ENCODE measurements around the gene PCBP4. TPM values are rescaled to one million over a fixed set of nuclear protein-coding genes. Genes with fewer than 3 reads are reported as not detected.
A peak's percentile ranks its signal among the peaks of the same experiment; 100 is the strongest.

PCBP4 gene
- total RNA-seq, 1 experiment from 2014 or later: 17.9 TPM

GRCh38 chr3:51970606-51971300 is 3.5 kb upstream of the PCBP4 start:
- Histone ChIP-seq H3K9me2 (ENCODE audit: insufficient read depth) (no peaks in the 10 kb centered on the region), H3K4me3 (no peak overlapping the region), H3K79me2 (ENCODE audit: low read depth) (peaks cover 14% of the 10 kb centered on the region; the same call in 1 of the 2 replicates), H3F3A (ENCODE audit: insufficient read depth, low read depth) (peaks cover 37% of the 10 kb centered on the region), H2AFZ (no peak overlapping the region), H3K9me3 (ENCODE audit: insufficient read depth, low read depth) (no peaks in the 10 kb centered on the region), H3K27me3 (ENCODE audit: insufficient read depth, low read depth) (no peaks in the 10 kb centered on the region), H3K36me3 (ENCODE audit: low read depth) (no peaks in the 10 kb centered on the region), H3K27ac (no peak overlapping the region), H4K20me1 (ENCODE audit: insufficient read depth) (no peaks in the 10 kb centered on the region), H3K4me2 (no peak overlapping the region), H3K4me1 (replicated peaks; ENCODE audit: insufficient read depth) (peaks cover 12% of the 10 kb centered on the region)
- ChIA-PET CTCF (no interaction called here), POLR2A (ENCODE audit: unreplicated experiment) (no interaction called here)
- no TSS peak for BruUV-seq (replicated peaks)
- intact Hi-C loops (cut with micrococcal nuclease; ENCODE audit: unreplicated experiment): no loop called here
- TF ChIP-seq CTCF (conservative IDR thresholded peaks at IDR 0.05): no peak
- no peak for DNase-seq

GRCh38 chr3:51969841-51970240 is 2.6 kb upstream of the PCBP4 start:
- TF ChIP-seq CTCF (conservative IDR thresholded peaks at IDR 0.05): no peak
- no peak for TF ChIP-seq EZH2 (IDR thresholded peaks at IDR 0.05; ENCODE audit: low read depth)
- Histone ChIP-seq H3F3A (ENCODE audit: insufficient read depth, low read depth) (peaks cover 30% of the 10 kb centered on the region), H2AFZ (no peak overlapping the region), H4K20me1 (ENCODE audit: insufficient read depth) (no peaks in the 10 kb centered on the region), H3K9me3 (ENCODE audit: insufficient read depth, low read depth) (no peaks in the 10 kb centered on the region), H3K4me2 (no peak overlapping the region), H3K79me2 (ENCODE audit: low read depth) (peaks cover 14% of the 10 kb centered on the region; the same call in 1 of the 2 replicates), H3K4me3 (no peak overlapping the region), H3K9me2 (ENCODE audit: insufficient read depth) (no peaks in the 10 kb centered on the region), H3K27me3 (ENCODE audit: insufficient read depth, low read depth) (no peaks in the 10 kb centered on the region), H3K36me3 (ENCODE audit: low read depth) (no peaks in the 10 kb centered on the region), H3K4me1 (replicated peaks; ENCODE audit: insufficient read depth) (peaks cover 12% of the 10 kb centered on the region), H3K27ac (no peak overlapping the region)
- BruUV-seq (replicated peaks): no TSS peak
- intact Hi-C loops (cut with micrococcal nuclease; ENCODE audit: unreplicated experiment): no loop called here
- ChIA-PET CTCF (no interaction called here), POLR2A (ENCODE audit: unreplicated experiment) (no interaction called here)
- no peak for DNase-seq

GRCh38 chr3:51968883-51969678 is 1.8 kb upstream of the PCBP4 start:
- TF ChIP-seq EZH2 (IDR thresholded peaks at IDR 0.05; ENCODE audit: low read depth): no peak
- Histone ChIP-seq H3K4me1 (replicated peaks; ENCODE audit: insufficient read depth) (peaks cover 6% of the 10 kb centered on the region), H3K27ac (no peak overlapping the region), H3K79me2 (ENCODE audit: low read depth) (peaks cover 14% of the 10 kb centered on the region; the same call in 1 of the 2 replicates), H3K36me3 (ENCODE audit: low read depth) (no peaks in the 10 kb centered on the region), H3K9me2 (ENCODE audit: insufficient read depth) (no peaks in the 10 kb centered on the region), H3K27me3 (ENCODE audit: insufficient read depth, low read depth) (no peaks in the 10 kb centered on the region), H3K9me3 (ENCODE audit: insufficient read depth, low read depth) (no peaks in the 10 kb centered on the region), H3K4me3 (no peak overlapping the region), H2AFZ (no peak overlapping the region), H3F3A (ENCODE audit: insufficient read depth, low read depth) (peaks cover 28% of the 10 kb centered on the region), H3K4me2 (no peak overlapping the region), H4K20me1 (ENCODE audit: insufficient read depth) (no peaks in the 10 kb centered on the region)
- intact Hi-C loops (cut with micrococcal nuclease; ENCODE audit: unreplicated experiment): no loop called here
- ChIA-PET CTCF (no interaction called here), POLR2A (ENCODE audit: unreplicated experiment) (no interaction called here)
- DNase-seq: peak in 1 of 2 experiments; percentile 38
- BruUV-seq (replicated peaks): no TSS peak

Measured in PC-9 (cell line).